Left ventricle myocardium inferior (tissue), 1 donor: Measurements from ENCODE around the gene TCF21. TPM values are rescaled to one million over a fixed set of nuclear protein-coding genes. Genes with fewer than 3 reads are reported as not detected.
"Not testable (repeated sequence)": the region's sequence is repeated elsewhere in the genome, so short reads cannot be mapped to it uniquely, and the experiment has no call there.

Experiments used
- DNase-seq: peaks from one replicate; pipeline ENCODE4 v3.0.0-alpha.2; 2020
- H3K27ac ChIP-seq: fragments of 200-600 bp; replicated peaks from 2 replicates; pipeline ENCODE4 v1.8.0; 2021
- H3K27me3 ChIP-seq: fragments of 200-600 bp; 2 replicates; pipeline ENCODE4 v1.8.0; 2021; ENCODE audit warnings: low read depth
- H3K36me3 ChIP-seq: fragments of 200-600 bp; 2 replicates; pipeline ENCODE4 v1.8.0; 2021
- H3K4me1 ChIP-seq: fragments of 200-600 bp; 2 replicates; pipeline ENCODE4 v1.8.0; 2021
- H3K4me3 ChIP-seq: fragments of 200-600 bp; 2 replicates; pipeline ENCODE4 v1.8.0; 2021; ENCODE audit warnings: mild to moderate bottlenecking, moderate library complexity
- H3K9me3 ChIP-seq: fragments of 200-600 bp; replicated peaks from 2 replicates; pipeline ENCODE4 v1.8.0; 2021
- intact Hi-C: fragments of 100-400 bp; cut with micrococcal nuclease; formaldehyde crosslinking; loops from one replicate; pipeline ENCODE4 v1.11.0; 2022
- total RNA-seq: library from RNA; stranded (reverse); fragmentation: NEBNext Ultra II Directional; extraction: Animal tissue kit (Norgen Biotek cat#: 25700); gene quantifications from one replicate; pipeline ENCODE4 v1.2.1, GENCODE V29; 2021
- TF ChIP-seq, protein P1 (sequence below): fragments of 200-600 bp; IDR thresholded peaks from 2 replicates; pipeline ENCODE4 v1.8.0; 2021; ENCODE audit warnings: antibody characterized with exemption, mild to moderate bottlenecking, borderline replicate concordance
- donor health status: DM: no; HTN: yes; CAD: no; lungs with severe emphysema.

Gene TCF21
- total RNA-seq, 1 donor from 2014 or later = 5.3 TPM

DNA sequence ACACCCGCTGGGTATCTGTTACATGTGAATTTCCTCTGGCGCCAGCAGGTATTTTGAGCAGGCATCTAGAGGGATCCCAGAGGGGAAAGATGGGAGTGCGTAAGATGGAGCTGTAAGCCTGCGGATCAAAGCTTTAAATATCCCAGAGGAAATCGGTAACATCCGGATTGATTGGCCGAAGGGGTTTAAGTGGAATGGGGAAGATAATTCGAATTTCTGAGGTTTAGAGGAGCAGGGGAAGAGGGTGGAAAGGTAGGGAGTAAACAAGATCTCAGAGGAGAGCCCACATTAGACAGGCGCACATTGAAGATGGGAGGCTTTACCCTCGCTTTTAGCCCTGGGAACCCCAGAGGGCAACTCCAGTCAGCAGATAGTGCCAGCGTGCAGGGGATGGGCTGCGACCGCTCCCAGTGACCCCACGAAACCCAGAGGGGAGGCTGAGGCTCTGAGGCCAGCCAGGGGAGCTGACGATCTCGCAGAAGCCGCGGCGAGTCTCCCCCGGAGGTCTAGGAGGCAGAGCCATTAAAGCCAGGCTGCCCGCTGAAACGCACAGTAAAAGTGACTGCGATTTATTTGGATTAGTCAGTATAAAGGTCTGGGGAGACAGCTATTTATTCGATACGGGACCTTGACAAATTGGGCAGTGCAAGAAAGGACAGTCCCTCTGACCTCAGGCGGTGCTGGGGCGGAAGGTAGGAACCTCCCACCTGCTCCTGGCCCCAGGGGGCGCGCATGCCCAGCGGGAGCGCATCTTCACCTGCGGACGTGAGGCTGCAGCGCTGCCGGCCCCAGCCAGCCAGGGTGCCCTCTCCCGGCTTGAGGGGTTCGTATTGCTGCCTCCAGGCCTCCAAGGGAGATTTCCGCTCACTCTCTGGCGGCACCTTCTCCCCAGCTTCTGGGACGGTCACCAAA lies 34.3 kb upstream of the TCF21 start:
- peaks cover 7% of the 10 kb centered on the region for H3K9me3 ChIP-seq
- intact Hi-C loops = no loop called here
- TF ChIP-seq, protein P1, sequence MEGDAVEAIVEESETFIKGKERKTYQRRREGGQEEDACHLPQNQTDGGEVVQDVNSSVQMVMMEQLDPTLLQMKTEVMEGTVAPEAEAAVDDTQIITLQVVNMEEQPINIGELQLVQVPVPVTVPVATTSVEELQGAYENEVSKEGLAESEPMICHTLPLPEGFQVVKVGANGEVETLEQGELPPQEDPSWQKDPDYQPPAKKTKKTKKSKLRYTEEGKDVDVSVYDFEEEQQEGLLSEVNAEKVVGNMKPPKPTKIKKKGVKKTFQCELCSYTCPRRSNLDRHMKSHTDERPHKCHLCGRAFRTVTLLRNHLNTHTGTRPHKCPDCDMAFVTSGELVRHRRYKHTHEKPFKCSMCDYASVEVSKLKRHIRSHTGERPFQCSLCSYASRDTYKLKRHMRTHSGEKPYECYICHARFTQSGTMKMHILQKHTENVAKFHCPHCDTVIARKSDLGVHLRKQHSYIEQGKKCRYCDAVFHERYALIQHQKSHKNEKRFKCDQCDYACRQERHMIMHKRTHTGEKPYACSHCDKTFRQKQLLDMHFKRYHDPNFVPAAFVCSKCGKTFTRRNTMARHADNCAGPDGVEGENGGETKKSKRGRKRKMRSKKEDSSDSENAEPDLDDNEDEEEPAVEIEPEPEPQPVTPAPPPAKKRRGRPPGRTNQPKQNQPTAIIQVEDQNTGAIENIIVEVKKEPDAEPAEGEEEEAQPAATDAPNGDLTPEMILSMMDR = no peak
- no peak for DNase-seq
- H3K27ac ChIP-seq = no peak overlapping the region
- peak overlapping the region; percentile 50 for H3K4me3 ChIP-seq
- H3K27me3 ChIP-seq = peaks cover 73% of the 10 kb centered on the region
- H3K36me3 ChIP-seq = no peaks in the 10 kb centered on the region
- H3K4me1 ChIP-seq = peaks cover 7% of the 10 kb centered on the region

DNA sequence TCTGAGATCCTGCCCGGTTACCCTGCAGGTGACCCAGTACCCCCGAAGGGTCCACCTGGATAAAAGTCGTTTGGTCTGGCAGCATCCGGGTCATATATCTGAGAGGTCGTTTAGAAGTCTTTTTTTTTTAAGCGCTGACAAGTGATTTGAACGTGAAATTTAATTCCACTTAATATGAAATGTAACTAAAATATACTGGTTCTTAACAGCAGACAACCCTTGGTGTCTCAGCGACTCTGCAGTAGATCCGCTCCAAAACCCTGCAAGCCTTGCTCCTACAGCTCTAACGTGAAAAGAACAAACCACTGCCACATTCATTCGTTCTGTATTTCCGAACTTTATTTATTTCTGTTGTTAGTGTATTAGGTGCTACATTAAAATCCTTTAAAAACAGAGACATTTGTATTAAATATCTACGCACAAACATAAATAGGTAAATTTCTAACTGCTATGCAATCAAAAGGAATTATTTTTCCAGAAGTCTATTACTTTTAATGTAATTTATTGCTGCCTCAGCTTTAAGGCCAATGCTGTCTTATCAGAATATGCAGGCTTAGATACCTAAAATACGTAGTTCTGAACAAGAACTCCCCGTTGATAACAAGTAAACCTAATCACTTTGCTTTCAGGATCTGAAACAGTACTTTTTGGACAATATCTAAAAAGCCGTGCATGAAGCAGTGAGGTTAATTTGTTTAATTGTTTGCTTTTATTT lies 33.5 kb upstream of the TCF21 start:
- peaks cover 7% of the 10 kb centered on the region for H3K4me1 ChIP-seq
- TF ChIP-seq, protein P1 = no peak
- DNase-seq = no peak
- peaks cover 15% of the 10 kb centered on the region for H3K9me3 ChIP-seq
- H3K27ac ChIP-seq = no peak overlapping the region
- H3K36me3 ChIP-seq = no peaks in the 10 kb centered on the region
- peaks cover 79% of the 10 kb centered on the region for H3K27me3 ChIP-seq
- intact Hi-C loops = no loop called here
- peak overlapping the region; percentile 50 for H3K4me3 ChIP-seq

DNA sequence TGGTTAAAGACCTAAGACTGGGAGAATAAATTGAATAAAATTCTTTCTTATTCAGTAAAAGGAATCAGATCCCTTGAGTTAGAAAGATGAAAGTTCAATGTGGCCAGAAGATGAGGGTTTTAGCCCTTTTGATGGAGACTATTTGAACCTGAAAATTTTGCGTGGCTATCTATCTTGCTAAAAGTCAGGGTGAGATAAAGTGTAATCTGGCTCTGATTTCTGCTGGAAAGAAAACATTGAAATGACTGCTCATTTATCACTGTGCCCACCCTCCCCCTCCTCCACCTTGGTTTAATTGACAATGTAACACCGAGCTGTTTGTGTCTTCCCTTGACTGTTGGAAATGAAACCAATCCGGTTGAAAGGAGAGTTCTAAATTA lies 32.9 kb upstream of the TCF21 start:
- Histone ChIP-seq H3K4me3 (peak overlapping the region; percentile 50), H3K9me3 (peaks cover 21% of the 10 kb centered on the region), H3K4me1 (peaks cover 7% of the 10 kb centered on the region), H3K27ac (no peak overlapping the region), H3K27me3 (peaks cover 85% of the 10 kb centered on the region), H3K36me3 (no peaks in the 10 kb centered on the region)
- no peak for DNase-seq
- intact Hi-C loops = no loop called here
- TF ChIP-seq, protein P1 = no peak

DNA sequence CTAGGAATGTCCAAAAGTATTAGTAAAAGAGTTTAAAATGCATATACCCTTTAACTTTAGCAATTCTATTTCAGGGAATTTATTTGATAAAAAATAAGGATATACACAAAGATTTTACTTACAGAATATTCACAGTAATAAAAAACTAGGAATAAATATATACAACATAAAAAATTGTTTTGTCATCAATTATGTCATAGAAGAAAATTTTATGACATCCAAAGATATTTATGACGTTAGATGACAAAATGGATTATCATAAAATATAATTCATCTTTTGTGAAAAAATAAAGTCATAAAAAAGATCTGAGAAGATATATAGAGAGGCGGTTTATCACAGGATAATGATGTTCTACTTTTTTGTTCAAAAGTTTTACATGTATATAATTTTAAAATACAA lies 32.0 kb upstream of the TCF21 start:
- Histone ChIP-seq H3K36me3 (no peaks in the 10 kb centered on the region), H3K27ac (no peak overlapping the region), H3K9me3 (peaks cover 30% of the 10 kb centered on the region), H3K27me3 (peaks cover 88% of the 10 kb centered on the region), H3K4me1 (peaks cover 7% of the 10 kb centered on the region), H3K4me3 (no peak overlapping the region)
- DNase-seq = no peak
- intact Hi-C loops = no loop called here
- TF ChIP-seq, protein P1 = no peak

DNA sequence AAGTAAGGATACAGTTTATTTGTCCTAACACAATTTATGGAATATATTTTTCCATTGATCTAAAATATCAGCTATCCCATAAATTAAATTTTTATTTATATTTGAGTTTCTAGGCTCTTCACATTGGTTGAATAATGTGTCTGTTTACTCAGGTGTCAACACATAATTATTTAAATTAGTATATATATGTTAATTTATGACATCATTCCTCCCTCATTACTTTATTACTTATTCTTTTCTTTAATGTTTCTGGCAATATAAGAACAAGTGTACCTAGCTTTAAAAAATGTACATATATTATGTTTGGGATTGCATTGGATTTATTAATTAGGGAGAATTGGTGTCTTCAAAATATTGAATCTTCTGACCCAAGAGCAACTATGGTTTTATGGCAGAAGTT lies 31.2 kb upstream of the TCF21 start:
- intact Hi-C loops = no loop called here
- Histone ChIP-seq H3K4me1 (peaks cover 7% of the 10 kb centered on the region), H3K4me3 (no peak overlapping the region), H3K9me3 (peaks cover 38% of the 10 kb centered on the region), H3K27ac (no peak overlapping the region), H3K36me3 (peaks cover 6% of the 10 kb centered on the region), H3K27me3 (peaks cover 83% of the 10 kb centered on the region)
- no peak for DNase-seq
- TF ChIP-seq, protein P1 = no peak

DNA sequence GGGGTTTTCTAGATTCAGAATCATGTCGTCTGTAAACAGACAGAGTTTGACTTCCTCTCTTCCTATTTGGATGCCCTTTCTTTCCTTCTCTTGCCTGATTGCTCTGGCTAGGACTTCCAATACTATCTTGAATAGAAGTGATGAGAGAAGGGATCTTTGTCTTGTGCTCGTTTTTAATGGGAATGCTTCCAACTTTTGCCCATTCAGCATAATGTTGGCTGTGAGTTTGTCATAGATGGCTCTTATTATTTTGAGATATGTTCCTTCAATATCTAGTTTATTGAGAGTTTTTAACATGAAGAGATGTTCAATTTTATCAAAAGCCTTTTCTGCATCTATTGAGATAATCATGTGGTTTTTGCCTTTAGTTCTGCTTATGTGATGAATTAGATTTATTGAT lies 27.6 kb upstream of the TCF21 start:
- DNase-seq, H3K27ac ChIP-seq, H3K4me3 ChIP-seq, H3K36me3 ChIP-seq, H3K4me1 ChIP-seq, intact Hi-C loops: not testable (repeated sequence)
- Histone ChIP-seq H3K27me3 (peaks cover 63% of the 10 kb centered on the region), H3K9me3 (peaks cover 60% of the 10 kb centered on the region)
